ENCODE results near the gene PEAK3.

The PEAK3 gene

DNA sequence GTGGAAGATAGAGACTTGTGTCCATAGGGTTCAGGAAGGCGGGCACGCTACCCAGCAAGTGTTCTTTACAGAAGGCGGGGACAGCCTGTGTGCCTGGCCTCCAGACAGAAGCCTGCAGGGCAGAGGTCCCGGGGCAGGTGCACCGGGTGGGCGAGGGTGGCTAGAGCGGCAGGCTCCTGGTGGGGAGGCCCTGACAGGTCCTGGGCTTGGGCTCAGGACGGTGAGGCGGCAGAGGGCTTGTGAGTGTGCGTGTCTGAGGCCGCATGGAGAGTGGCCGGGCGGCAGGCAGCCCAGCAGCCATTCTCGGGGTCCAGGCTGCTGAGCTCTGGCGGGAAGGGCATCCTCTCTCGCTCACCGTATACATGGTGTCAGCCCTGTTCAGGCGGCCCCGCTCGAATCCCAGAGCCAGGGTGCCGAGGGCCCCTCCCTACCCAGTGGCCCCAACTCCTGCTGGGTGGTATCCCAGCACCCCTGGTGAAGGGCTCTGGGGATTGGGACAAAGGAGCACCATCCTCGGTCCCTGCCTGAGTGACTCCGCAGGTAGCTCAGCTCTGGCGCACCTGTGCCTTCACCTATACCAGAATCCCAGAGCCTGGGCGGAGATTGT, 35.9 kb downstream of the PEAK3 start:
- ATAC-seq (no peak), DNase-seq (no peak)
- H3K4me1 Mint-ChIP-seq, result peaks cover 33% of the 10 kb centered on the region
- H3K27me3 Mint-ChIP-seq, result peaks cover 11% of the 10 kb centered on the region
- H3K9me3 Mint-ChIP-seq, result no peaks in the 10 kb centered on the region
- H3K4me3 Mint-ChIP-seq, result no peak overlapping the region
- H3K27ac Mint-ChIP-seq, result peak overlapping the region in 1 of 2 donors; percentile 61

DNA sequence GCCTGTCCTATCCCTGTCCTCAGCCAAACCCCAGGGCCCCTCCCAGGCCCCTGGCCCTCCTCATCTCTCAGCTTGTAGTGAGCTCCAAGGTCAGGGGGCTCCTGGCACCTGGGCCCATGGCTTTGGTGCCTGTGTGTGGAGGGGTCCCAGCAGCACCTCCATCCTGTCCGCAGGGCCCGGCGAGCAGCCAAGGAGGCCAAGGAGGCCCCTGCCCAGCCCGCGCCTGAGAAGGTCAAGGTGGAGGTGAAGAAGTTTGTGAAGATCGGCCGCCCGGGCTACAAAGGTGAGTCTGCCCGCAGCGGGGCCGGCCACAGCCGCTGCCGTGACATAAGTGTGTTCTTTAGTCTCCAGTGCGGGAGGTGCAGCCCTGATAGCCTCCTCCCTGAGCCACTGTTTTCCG, 36.7 kb downstream of the PEAK3 start:
- DNase-seq, result no peak
- H3K4me3 Mint-ChIP-seq, result no peak overlapping the region
- ATAC-seq, result no peak
- no peaks in the 10 kb centered on the region for H3K9me3 Mint-ChIP-seq
- peaks cover 37% of the 10 kb centered on the region for H3K4me1 Mint-ChIP-seq
- H3K27ac Mint-ChIP-seq, result no peak overlapping the region
- peaks cover 5% of the 10 kb centered on the region for H3K27me3 Mint-ChIP-seq

DNA sequence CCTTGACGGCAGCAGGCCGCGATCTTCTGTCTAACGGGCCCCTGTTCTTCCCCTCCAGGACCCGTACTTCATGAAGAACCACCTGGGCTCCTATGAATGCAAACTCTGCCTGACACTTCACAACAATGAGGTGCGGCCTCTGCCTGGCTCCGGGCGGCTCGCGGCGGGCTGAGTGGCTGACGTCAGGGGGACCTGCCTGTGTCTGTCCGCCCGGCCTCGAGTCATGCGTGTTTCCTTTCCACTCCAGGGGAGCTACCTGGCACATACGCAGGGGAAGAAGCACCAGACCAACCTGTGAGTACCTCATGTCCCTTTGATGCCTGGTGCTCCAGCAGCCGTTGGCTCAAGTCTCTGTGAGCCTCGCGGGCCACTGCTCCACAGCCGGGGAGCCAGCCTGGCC, 37.5 kb downstream of the PEAK3 start:
- no peaks in the 10 kb centered on the region for H3K9me3 Mint-ChIP-seq
- no peak for ATAC-seq
- H3K4me3 Mint-ChIP-seq, result no peak overlapping the region
- no peaks in the 10 kb centered on the region for H3K27me3 Mint-ChIP-seq
- H3K4me1 Mint-ChIP-seq, result peaks cover 38% of the 10 kb centered on the region
- H3K27ac Mint-ChIP-seq, result no peak overlapping the region
- DNase-seq, result no peak

DNA sequence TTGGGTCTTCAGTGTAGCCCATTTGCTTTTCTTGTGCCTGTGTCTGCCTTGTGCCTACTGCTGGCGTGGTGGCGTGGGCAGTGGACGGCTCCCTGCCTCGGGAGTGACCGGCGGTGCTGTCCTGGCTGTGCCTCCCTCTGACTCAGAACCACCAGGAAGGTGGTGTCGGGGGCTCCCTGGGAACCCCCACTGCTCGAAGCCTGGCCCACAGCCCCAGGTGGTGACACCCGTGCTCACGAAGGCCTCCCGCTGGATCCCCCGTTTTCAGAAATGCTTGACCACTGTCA, 37.9 kb downstream of the PEAK3 start:
- Mint-ChIP-seq H3K27me3 (no peaks in the 10 kb centered on the region), H3K4me3 (no peak overlapping the region), H3K9me3 (no peaks in the 10 kb centered on the region), H3K4me1 (peaks cover 42% of the 10 kb centered on the region), H3K27ac (no peak overlapping the region)
- ATAC-seq, result no peak
- no peak for DNase-seq

DNA sequence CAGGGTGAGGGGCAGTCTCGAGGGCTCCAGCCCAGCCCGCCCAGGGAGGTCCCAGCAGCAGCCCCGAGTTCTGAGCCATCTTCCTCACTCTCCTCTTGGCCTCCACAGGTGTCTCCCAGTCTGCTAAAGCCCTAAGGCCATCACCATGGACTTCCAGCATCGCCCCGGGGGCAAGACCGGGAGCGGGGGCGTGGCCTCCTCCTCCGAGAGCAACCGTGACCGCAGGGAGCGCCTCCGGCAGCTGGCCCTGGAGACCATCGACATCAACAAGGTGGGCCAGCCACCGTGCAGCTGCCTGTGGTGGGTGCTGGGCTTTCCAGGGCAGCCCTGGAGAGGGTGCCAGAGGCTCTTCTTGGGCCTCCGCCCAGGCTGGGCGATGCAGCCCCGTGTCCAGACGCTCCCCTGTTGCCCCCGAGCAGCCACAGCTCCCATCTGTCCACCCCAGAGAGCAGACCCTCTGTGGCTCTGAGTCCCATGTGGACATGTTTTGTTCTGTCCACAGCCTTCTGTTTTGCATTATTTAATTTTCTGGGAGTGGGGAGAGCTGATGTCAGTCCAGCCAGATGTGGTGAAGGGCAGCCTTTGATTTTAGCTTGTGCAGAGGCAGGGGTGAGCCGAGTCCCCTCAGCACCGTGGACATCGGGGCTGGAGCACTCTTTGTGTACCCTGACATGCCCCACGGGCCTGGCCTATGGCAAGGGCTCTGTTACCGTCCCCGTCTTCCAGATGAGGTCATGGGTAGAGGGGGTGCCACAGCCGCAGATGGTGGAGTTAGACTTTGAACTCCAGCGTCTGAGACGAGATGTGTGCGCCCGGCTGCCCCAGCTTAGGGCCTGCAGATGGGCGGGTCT, 38.5 kb downstream of the PEAK3 start:
- H3K27ac Mint-ChIP-seq, result peak overlapping the region in 1 of 2 donors; percentile 78
- no peak overlapping the region for H3K4me3 Mint-ChIP-seq
- H3K27me3 Mint-ChIP-seq, result no peaks in the 10 kb centered on the region
- ATAC-seq (no peak), DNase-seq (no peak)
- H3K4me1 Mint-ChIP-seq, result peaks cover 48% of the 10 kb centered on the region
- no peaks in the 10 kb centered on the region for H3K9me3 Mint-ChIP-seq

DNA sequence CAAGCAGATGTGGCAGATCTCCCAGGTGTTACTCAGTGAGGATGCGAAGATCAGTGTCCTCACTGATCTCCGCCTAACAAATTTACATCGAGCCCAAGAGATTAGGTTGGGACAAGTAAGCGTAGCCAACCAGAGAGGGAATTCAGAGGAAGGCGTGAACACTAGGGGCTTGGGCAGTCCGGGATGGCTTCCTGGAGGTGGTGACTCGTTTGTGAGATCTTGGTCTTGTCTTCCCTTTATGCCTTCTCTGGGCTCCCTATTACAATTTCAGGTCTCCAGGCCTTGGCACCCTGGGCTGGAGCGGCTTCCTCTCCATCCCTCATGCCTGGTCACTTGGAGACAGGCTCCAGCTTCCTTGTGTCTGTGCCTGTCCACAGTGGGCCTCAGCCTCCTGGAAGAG, 39.2 kb downstream of the PEAK3 start:
- no peak overlapping the region for H3K4me3 Mint-ChIP-seq
- H3K9me3 Mint-ChIP-seq, result no peaks in the 10 kb centered on the region
- no peaks in the 10 kb centered on the region for H3K27me3 Mint-ChIP-seq
- peak overlapping the region in 1 of 2 donors; percentile 45 for H3K27ac Mint-ChIP-seq
- ATAC-seq (no peak), DNase-seq (no peak)
- peaks cover 55% of the 10 kb centered on the region for H3K4me1 Mint-ChIP-seq

DNA sequence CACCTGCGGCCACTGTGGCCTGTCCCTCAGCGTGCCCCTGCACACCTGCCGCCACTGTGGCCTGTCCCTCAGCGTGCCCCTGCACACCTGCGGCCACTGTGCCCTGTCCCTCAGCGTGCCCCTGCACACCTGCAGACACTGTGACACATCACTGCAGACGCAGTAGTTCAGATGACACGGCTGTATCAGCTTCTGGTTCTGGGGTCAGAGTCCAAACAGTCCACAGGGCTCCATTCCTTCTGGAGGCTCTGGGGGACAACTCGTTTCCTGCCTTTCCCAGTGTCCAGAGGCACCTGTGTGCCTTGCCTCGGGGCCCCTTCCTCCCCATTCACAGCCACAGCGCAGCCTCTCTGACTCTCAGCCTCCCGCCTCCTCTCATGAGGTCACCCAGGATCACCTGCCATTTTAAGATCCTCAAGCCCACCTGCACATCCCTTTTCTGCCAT, 39.9 kb downstream of the PEAK3 start:
- DNase-seq, result no peak
- ATAC-seq, result no peak
- Mint-ChIP-seq H3K4me1 (peaks cover 60% of the 10 kb centered on the region), H3K9me3 (no peaks in the 10 kb centered on the region), H3K4me3 (peak overlapping the region in 1 of 2 donors; percentile 17), H3K27me3 (no peaks in the 10 kb centered on the region), H3K27ac (no peak overlapping the region)

DNA sequence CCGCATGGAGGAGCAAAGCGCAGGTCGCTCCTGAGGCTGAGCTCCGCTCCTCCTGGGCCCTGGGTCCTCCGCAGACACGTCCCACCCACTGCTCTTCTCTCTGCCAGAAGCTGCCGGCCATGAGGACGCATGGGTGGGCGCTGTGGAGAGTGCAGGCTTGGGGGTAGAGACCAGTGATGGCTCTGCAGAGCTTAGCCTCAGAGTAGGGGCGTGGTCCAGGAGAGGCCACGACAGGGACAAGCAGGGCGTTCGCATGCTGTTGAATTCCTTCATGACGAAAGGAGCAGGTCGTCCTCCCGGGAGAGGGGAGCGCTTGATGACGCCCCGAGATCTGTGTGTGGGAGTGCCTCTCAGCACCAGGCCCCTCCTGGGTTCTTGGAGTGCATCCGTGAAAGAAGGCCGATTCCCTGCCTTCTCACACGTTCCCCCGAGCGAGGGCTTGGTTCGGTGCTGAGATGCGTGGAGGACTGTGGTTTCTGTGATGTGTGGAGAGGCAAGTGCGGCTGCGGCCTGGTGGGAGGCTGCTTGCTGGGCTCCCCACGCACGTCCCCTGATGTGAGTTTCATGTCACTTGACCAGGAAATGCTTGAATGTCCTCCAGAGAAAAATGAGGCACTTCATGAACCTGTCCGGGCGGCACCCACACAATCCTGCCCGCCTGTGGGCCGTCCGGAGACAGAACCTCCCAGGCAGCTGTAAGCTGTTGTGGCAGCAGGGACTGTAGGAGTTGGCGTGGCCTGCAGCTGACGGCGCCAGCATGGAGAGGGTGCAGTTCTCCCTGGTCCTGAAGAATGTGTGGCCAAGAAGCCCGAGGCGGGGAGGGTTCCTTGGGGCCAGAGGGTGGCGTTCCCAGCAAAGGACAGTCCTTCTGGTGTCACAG, 40.9 kb downstream of the PEAK3 start:
- Mint-ChIP-seq H3K4me3 (peak overlapping the region; percentile 96 to 99), H3K27ac (peak overlapping the region; percentile 33 to 93), H3K27me3 (no peaks in the 10 kb centered on the region), H3K4me1 (peaks cover 68% of the 10 kb centered on the region), H3K9me3 (no peaks in the 10 kb centered on the region)
- ATAC-seq (no peak), DNase-seq (no peak)

DNA sequence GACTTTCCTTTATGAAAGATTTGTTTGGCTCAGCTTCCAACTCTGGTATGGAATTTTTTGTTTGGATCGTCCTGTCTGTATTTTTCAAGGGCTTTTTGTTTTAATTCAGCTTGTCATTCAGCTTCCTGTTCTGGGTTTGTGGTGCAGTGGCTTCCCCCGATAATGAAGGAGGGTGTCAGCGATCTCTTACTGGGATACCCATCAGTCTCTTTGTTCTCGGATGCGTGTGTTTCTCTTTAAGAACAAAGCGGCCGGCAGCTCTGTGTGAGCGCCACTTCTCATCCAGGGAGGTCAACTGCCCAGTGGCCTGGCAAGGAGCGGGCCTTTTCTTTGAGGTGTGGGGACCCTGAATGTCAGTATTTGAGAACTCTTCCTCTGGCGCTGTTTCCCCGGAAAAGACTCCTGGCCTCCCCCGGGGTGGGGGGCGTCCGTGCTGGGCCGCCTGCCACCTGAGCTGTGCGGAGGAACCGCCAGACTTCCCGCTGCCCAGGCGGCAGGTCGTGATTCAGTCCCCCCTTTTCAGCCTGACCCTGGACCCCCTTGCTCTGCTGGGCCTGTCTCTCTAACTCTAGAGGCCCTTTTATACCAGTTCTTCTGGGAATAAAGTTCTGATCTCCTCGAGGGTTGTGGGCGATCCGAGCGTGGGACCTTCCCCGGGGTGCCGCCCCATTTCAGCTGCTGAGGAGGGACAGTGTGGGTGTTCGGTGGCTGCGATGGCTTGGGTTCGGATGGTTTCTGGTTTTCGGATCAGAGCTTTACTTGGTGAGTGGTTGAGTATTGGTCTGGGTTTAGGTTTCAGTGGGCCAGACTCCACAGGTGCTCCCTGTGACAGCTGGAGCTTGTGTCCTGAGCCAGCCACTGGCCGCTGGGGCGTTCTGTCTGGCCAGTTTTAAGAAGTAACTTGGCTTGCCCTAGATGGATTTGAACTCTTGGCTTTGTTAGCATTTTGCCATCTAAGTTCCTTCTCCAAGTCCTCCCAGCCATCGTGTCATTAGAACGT, 41.9 kb downstream of the PEAK3 start:
- Mint-ChIP-seq H3K4me1 (peaks cover 74% of the 10 kb centered on the region), H3K9me3 (no peaks in the 10 kb centered on the region)
- ATAC-seq, result no peak

DNA sequence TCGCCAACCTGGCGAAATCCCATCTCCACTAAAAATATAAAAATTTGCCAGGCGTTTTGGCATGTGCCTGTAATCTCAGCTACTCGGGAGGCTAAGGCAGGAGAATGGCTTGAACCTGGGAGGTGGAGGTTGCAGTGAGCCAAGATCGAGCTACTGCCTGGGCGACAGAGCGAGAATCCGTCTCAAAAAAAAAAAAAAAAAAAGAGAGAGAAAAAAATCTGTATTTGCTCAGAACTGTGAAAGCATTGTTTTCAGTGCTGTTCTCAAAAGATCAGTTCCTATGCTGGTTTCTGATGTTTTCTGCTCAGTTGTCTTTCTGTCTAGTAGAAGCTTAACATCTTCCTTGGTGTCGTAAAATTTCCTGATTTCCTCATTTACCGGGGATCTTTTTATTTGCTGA, 42.8 kb downstream of the PEAK3 start:
- peak overlapping the region; percentile 27 to 94 for H3K27ac Mint-ChIP-seq
- peak overlapping the region; percentile 96 to 99 for H3K4me3 Mint-ChIP-seq
- DNase-seq (no peak), ATAC-seq (no peak)
- H3K27me3 Mint-ChIP-seq, result no peaks in the 10 kb centered on the region
- H3K4me1 Mint-ChIP-seq, result peaks cover 83% of the 10 kb centered on the region
- H3K9me3 Mint-ChIP-seq, result no peaks in the 10 kb centered on the region

More for the DNA sequence above, 41.9 kb downstream of the PEAK3 start:
- Mint-ChIP-seq H3K27ac (peak overlapping the region; percentile 89 to 94), H3K4me3 (peak overlapping the region; percentile 96 to 99), H3K27me3 (no peaks in the 10 kb centered on the region)
- DNase-seq, result no peak

DNA sequence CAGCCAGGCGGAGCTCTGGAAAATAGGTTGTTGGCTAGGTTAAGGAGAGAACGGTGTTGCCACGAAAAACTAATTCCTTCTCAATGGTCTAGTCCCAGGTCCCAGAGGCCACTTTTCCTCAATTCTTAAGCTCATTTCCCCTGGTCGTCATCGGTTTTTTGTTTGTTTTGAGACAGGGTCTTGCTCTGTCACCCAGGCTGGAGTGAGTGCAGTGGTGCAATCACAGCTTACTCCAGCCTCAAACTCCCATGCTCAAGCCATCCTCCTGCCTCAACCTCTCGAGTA, 44.2 kb downstream of the PEAK3 start:
- no peak for DNase-seq
- Mint-ChIP-seq H3K4me1 (peaks cover 90% of the 10 kb centered on the region), H3K27ac (peak overlapping the region; percentile 97 to 99), H3K9me3 (no peaks in the 10 kb centered on the region), H3K4me3 (peak overlapping the region; percentile 96 to 99), H3K27me3 (no peaks in the 10 kb centered on the region)
- no peak for ATAC-seq

DNA sequence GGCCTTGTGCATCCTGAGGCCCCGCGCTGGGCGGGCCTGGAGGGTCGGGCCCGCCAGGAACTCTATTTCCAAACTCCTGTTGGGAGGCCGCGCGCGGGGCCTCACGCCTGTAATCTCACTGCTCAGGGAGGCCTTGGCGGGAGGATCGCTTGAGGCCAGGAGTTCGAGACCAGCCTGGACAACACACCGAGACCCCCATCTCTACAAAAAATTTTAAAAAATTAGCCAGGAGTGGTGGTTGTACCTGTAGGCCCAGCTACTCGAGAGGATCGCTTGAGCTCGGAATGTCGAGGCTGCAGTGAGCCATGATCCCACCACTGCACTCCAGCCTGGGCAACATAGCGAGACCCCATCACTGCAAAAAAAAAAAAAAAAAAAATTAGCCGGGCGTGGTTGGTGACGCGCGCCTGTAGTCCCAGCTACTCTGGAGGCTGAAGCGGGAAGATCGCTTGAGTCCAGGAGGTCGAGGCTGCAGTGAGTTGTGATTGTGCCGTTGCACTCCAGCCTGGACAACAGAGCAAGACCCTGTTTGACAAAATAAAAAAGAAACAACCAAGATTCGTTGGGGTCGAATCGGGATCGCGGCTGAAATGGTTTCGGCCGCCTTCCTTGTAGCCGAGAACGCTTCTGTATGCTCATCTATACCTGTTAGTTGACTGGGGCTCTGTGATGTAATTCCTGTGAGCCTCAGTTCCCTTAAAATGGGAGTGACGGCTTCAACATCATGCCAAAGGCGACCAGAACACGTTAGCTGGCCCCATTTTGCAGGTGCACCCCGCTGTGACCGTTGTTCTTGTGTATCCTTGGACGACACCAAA, 44.7 kb downstream of the PEAK3 start:
- Mint-ChIP-seq H3K27ac (peak overlapping the region; percentile 97 to 99), H3K4me1 (peaks cover 90% of the 10 kb centered on the region), H3K9me3 (no peaks in the 10 kb centered on the region), H3K27me3 (no peaks in the 10 kb centered on the region), H3K4me3 (peak overlapping the region; percentile 96 to 99)
- ATAC-seq, result no peak
- no peak for DNase-seq

DNA sequence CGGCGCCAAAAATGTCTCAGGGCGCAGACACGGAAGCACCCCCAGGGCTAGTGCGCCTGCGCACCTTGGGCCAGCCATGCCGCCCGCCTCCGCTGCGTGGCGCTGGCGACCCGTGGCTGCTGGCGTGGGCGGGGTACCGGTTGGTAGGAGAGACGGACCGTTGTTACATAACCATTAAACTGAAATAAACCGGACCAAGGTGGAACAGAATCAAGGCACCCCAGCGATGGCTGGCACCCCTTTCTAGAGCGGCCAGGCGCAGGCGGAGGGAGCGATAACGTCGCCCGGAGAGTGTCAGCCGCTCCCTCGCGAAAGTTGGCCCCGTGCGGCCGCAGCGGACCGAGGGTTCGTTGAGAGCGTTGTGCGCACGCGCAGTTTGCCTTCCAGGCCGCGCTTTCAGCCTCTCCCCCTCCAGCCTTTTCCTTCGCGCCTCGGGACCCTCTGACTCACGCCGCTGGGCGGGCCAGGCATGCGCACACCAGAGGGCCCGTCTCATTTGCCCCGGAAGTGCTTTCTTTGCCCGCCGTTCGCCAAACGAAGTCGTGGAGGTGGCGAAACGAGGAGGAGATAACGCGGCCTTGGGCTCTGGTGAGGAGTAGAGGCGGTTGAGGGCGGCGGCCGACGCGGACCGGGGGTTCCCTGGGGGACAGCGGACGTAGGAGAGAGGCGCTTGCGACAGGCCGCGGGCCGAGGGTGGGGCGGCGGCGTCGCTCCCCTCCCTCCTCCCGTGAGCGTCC, 45.5 kb downstream of the PEAK3 start, which contains the start of the genes PLEKHJ1 and SF3A2:
Gene PLEKHJ1 (minus strand): TSS at position 16 of the 737 bp plus-strand sequence. CDS start 81 bp downstream, outside the sequence.
Gene SF3A2 (plus strand): TSS at position 511 of the 737 bp plus-strand sequence. CDS start 6,595 bp downstream, outside the sequence.
- Mint-ChIP-seq H3K27me3 (no peaks in the 10 kb centered on the region), H3K4me3 (peak within 1 kb of the TSS; percentile 96 to 99), H3K9me3 (no peaks in the 10 kb centered on the region), H3K27ac (peak within 1 kb of the TSS; percentile 99), H3K4me1 (peaks cover 86% of the 10 kb centered on the region)
- DNase-seq (peak; percentile 99 to 100), ATAC-seq (peak; percentile 89)

DNA sequence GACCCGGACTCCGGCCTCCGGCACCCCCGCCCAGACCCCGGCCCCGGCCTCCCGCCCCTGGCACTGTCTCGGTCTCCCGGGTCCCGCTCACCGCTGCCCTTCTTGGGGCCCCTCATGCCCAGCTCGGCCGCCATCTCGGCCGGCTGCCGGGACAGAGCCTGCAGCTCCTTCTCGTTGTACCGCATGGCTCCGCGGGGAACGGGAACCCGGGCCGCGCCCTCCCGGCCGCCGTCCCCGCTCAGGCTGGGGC, 46.0 kb downstream of the PEAK3 start:
- DNase-seq (no peak), ATAC-seq (peak; percentile 83)
- Mint-ChIP-seq H3K4me3 (peak overlapping the region; percentile 96 to 99), H3K27ac (peak overlapping the region; percentile 99), H3K4me1 (peaks cover 81% of the 10 kb centered on the region), H3K27me3 (no peaks in the 10 kb centered on the region), H3K9me3 (no peaks in the 10 kb centered on the region)
